HepG2 (cell line): ENCODE measurements around the gene ARHGEF4. TPM values are rescaled to one million over a fixed set of nuclear protein-coding genes. Genes with fewer than 3 reads are reported as not detected.

Experiments used
- ATF7-NPFF ChIP-seq: sonication (generic); formaldehyde crosslinking; IDR thresholded peaks from 2 replicates; pipeline ENCODE4 v1.8.1; 2023; ENCODE audit warnings: mild to moderate bottlenecking, low read depth, missing genetic modification reagents, moderate library complexity
- MBD4 ChIP-seq: IDR thresholded peaks from 2 replicates; pipeline ENCODE4 v1.6.1; 2012; ENCODE audit warnings: low read length, inconsistent platforms, borderline replicate concordance
- POLR2AphosphoS5 ChIP-seq: IDR thresholded peaks from 2 replicates; pipeline ENCODE4 v1.6.1; 2012; ENCODE audit warnings: low read depth, low read length
- RAD21 ChIP-seq: fragments of 450-650 bp; formaldehyde crosslinking; IDR thresholded peaks from 2 replicates; pipeline ENCODE4 v1.5.0; 2020; ENCODE audit warnings: mild to moderate bottlenecking
- RXRA ChIP-seq: sonication (generic); formaldehyde crosslinking; IDR thresholded peaks from 2 replicates; pipeline ENCODE4 v1.5.1; 2020; ENCODE audit warnings: missing genetic modification reagents
- SP140L ChIP-seq: sonication (generic); formaldehyde crosslinking; IDR thresholded peaks from 2 replicates; pipeline ENCODE4 v1.4.0; 2020; ENCODE audit warnings: missing genetic modification reagents, borderline replicate concordance
- ZMYM4 ChIP-seq: sonication (generic); formaldehyde crosslinking; IDR thresholded peaks from 2 replicates; pipeline ENCODE4 v1.8.1; 2023; ENCODE audit warnings: mild to moderate bottlenecking, missing genetic modification reagents
- ZNF441 ChIP-seq: sonication (generic); formaldehyde crosslinking; IDR thresholded peaks from 2 replicates; pipeline ENCODE4 v1.7.0; 2021; ENCODE audit warnings: missing genetic modification reagents, borderline replicate concordance
- polyA plus RNA-seq, 8 experiments: library from polyadenylated mRNA; depleted of rRNA in 3 of 8; stranded (reverse) in 7 of 8; unstranded in 1 of 8; fragments of >200 nt; fragmentation: Illumina TruSeq in 4 of 8; extraction: Trizol in 4 of 8; gene quantifications; 2 replicates each; pipeline versions ENCODE4 v1.2.1 to v1.2.3, GENCODE V29; 2011 to 2016; ENCODE audit warnings: low read depth in 4 of 8, missing spikeins in 1 of 8, mixed read lengths in 1 of 8; ENCODE audit not compliant: insufficient read depth in 1 of 8
- total RNA-seq, 5 experiments: library from RNA; depleted of rRNA; stranded (reverse); fragments of >200 nt; fragmentation: Illumina TruSeq; extraction: Trizol; gene quantifications; 2 replicates each; pipeline ENCODE4 v1.2.3, GENCODE V29; 2016; ENCODE audit warnings: low read depth in 1 of 5
- TF ChIP-seq, protein P1 (sequence below): sonication (generic); formaldehyde crosslinking; IDR thresholded peaks from 2 replicates; pipeline ENCODE4 v1.4.0; 2020; ENCODE audit warnings: mild to moderate bottlenecking, low read depth, missing genetic modification reagents
- TF ChIP-seq, protein P2 (sequence below): sonication (generic); formaldehyde crosslinking; IDR thresholded peaks from 2 replicates; pipeline ENCODE4 v1.5.0; 2020; ENCODE audit warnings: mild to moderate bottlenecking, missing genetic modification reagents, moderate library complexity
- TF ChIP-seq, protein P3 (sequence below): sonication (generic); formaldehyde crosslinking; IDR thresholded peaks from 2 replicates; pipeline ENCODE4 v1.4.0; 2020; ENCODE audit warnings: missing genetic modification reagents, borderline replicate concordance

The ARHGEF4 gene
- total and polyA plus RNA-seq, 2 of the 13 experiments (the other 11 are each of a cell fraction or from before 2014, with no cell fraction given), result 0.11 to 0.13 TPM

DNA sequence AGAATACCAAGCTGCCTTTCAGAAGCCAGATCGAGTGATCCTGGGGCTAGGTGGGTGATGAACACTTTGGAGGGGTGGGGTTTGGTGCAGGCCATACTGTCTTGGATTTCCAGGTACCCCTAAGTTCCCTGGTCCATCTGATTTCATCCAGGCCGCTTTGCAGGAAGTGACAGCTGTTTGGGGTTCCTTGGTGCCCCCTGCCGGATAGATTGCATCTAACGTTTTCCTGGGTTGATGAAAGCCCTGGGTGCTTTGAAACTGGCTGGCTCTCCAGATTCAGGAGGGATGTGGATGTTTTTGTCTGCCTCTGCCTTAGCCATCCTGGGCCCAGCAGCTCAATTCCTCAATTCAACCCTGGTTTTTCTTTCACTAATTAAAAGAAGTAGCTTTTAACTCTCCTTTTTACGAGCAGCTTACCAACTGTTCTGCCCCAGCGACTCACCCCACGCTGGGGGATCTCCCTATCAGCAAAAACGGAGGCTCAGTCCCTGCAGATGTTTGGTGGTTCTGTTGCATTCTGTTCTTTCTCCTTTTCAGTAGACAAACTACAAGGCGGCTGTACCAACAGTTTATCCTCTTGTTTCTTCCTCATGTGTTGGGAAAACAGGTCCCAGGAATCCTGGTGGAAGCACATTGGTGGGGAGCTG lies 37.1 kb downstream of the ARHGEF4 start (continued):
- TF ChIP-seq POLR2AphosphoS5 (no peak), ZNF441 (CRISPR knock-in tag) (no peak), ATF7-NPFF (CRISPR knock-in tag) (no peak), ZMYM4 (no peak), SP140L (CRISPR knock-in tag) (no peak), RAD21 (CRISPR knock-in tag) (peak; percentile 72; the same call in 1 of the 2 replicates), RXRA (CRISPR knock-in tag) (no peak), MBD4 (no peak)
- TF ChIP-seq, protein P1, sequence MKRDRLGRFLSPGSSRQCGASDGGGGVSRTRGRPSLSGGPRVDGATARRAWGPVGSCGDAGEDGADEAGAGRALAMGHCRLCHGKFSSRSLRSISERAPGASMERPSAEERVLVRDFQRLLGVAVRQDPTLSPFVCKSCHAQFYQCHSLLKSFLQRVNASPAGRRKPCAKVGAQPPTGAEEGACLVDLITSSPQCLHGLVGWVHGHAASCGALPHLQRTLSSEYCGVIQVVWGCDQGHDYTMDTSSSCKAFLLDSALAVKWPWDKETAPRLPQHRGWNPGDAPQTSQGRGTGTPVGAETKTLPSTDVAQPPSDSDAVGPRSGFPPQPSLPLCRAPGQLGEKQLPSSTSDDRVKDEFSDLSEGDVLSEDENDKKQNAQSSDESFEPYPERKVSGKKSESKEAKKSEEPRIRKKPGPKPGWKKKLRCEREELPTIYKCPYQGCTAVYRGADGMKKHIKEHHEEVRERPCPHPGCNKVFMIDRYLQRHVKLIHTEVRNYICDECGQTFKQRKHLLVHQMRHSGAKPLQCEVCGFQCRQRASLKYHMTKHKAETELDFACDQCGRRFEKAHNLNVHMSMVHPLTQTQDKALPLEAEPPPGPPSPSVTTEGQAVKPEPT (CRISPR knock-in tag), result no peak
- TF ChIP-seq, protein P2, sequence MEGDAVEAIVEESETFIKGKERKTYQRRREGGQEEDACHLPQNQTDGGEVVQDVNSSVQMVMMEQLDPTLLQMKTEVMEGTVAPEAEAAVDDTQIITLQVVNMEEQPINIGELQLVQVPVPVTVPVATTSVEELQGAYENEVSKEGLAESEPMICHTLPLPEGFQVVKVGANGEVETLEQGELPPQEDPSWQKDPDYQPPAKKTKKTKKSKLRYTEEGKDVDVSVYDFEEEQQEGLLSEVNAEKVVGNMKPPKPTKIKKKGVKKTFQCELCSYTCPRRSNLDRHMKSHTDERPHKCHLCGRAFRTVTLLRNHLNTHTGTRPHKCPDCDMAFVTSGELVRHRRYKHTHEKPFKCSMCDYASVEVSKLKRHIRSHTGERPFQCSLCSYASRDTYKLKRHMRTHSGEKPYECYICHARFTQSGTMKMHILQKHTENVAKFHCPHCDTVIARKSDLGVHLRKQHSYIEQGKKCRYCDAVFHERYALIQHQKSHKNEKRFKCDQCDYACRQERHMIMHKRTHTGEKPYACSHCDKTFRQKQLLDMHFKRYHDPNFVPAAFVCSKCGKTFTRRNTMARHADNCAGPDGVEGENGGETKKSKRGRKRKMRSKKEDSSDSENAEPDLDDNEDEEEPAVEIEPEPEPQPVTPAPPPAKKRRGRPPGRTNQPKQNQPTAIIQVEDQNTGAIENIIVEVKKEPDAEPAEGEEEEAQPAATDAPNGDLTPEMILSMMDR (CRISPR knock-in tag), result peak; percentile 86
- TF ChIP-seq, protein P3, sequence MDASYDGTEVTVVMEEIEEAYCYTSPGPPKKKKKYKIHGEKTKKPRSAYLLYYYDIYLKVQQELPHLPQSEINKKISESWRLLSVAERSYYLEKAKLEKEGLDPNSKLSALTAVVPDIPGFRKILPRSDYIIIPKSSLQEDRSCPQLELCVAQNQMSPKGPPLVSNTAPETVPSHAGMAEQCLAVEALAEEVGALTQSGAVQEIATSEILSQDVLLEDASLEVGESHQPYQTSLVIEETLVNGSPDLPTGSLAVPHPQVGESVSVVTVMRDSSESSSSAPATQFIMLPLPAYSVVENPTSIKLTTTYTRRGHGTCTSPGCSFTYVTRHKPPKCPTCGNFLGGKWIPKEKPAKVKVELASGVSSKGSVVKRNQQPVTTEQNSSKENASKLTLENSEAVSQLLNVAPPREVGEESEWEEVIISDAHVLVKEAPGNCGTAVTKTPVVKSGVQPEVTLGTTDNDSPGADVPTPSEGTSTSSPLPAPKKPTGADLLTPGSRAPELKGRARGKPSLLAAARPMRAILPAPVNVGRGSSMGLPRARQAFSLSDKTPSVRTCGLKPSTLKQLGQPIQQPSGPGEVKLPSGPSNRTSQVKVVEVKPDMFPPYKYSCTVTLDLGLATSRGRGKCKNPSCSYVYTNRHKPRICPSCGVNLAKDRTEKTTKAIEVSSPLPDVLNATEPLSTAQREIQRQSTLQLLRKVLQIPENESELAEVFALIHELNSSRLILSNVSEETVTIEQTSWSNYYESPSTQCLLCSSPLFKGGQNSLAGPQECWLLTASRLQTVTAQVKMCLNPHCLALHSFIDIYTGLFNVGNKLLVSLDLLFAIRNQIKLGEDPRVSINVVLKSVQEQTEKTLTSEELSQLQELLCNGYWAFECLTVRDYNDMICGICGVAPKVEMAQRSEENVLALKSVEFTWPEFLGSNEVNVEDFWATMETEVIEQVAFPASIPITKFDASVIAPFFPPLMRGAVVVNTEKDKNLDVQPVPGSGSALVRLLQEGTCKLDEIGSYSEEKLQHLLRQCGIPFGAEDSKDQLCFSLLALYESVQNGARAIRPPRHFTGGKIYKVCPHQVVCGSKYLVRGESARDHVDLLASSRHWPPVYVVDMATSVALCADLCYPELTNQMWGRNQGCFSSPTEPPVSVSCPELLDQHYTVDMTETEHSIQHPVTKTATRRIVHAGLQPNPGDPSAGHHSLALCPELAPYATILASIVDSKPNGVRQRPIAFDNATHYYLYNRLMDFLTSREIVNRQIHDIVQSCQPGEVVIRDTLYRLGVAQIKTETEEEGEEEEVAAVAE (CRISPR knock-in tag), result no peak
